ENCODE results near the gene KHDRBS2.

GRCh38 chr6:61947311-61947947 lies 338.6 kb downstream of the KHDRBS2 start:
- TF ChIP-seq CTCF (IDR thresholded peaks at IDR 0.05) = no peak
- TF ChIP-seq POLR2A (IDR thresholded peaks at IDR 0.05) = no peak
